ENCODE measurements around the gene SCN5A.

- TF ChIP-seq CTCF (IDR thresholded peaks at IDR 0.05; ENCODE audit: poor library complexity) (no peak), EZH2 (IDR thresholded peaks at IDR 0.05; ENCODE audit: borderline replicate concordance) (no peak)
Measured at GRCh38 chr3:38605981-38606380, 43.5 kb downstream of the SCN5A start.

All from hepatocyte (in vitro differentiated cells).